Measurements from ENCODE around the gene CCR4. TPM values are rescaled to one million over a fixed set of nuclear protein-coding genes. Genes with fewer than 3 reads are reported as not detected.

The CCR4 gene
- total and polyA plus RNA-seq, 2 of the 13 experiments (the other 11 are each of a cell fraction or from before 2014, with no cell fraction given): 0.04 to 0.05 TPM

- TF ChIP-seq, protein P1, sequence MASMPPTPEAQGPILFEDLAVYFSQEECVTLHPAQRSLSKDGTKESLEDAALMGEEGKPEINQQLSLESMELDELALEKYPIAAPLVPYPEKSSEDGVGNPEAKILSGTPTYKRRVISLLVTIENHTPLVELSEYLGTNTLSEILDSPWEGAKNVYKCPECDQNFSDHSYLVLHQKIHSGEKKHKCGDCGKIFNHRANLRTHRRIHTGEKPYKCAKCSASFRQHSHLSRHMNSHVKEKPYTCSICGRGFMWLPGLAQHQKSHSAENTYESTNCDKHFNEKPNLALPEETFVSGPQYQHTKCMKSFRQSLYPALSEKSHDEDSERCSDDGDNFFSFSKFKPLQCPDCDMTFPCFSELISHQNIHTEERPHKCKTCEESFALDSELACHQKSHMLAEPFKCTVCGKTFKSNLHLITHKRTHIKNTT (CRISPR knock-in tag; IDR thresholded peaks at IDR 0.05): no peak
- TF ChIP-seq SRY (CRISPR knock-in tag; IDR thresholded peaks at IDR 0.05): no peak
These were observed 45.3 kb downstream of the CCR4 start (continued) for GRCh38 chr3:32996755-32997091.

GRCh38 chr3:32998631-32999451 lies 47.4 kb downstream of the CCR4 start:
- no peak overlapping the region for H2AFZ ChIP-seq (ENCODE audit: low read length)
- H3K27me3 ChIP-seq (ENCODE audit: control insufficient read depth in 1 of 2, insufficient read depth in 2 of 2, low read length in 2 of 2): no peaks in the 10 kb centered on the region
- intact Hi-C loops (cut with micrococcal nuclease; ENCODE audit: unreplicated experiment) (no loop called here), in situ Hi-C loops (cut with HindIII; ENCODE audit: extremely low pct_ligation_motif_present, low pct_unique_long_range_greater_than_20kb) (no loop called here)
- H3K27ac ChIP-seq (ENCODE audit: extremely low read length, insufficient read depth, low read length): no peak overlapping the region
- H3K9ac ChIP-seq (ENCODE audit: insufficient read depth, low read depth, low read length): no peak overlapping the region
- H3K4me3 ChIP-seq (replicated peaks in 1 of 3; ENCODE audit: insufficient read depth in 1 of 3, low read depth in 2 of 3, low read length in 3 of 3): no peak overlapping the region
- BruUV-seq (replicated peaks): no TSS peak
- ChIA-PET CTCF (ENCODE audit: low intra/inter-chr PET ratio, low total read pairs) (no interaction called here), POLR2A (no interaction called here)
- ATAC-seq: no peak
- no peak overlapping the region for H3K4me2 ChIP-seq (ENCODE audit: low read depth, low read length)
- H3K36me3 ChIP-seq (replicated peaks in 1 of 2; ENCODE audit: control insufficient read depth in 1 of 2, insufficient read depth in 2 of 2, low read length in 2 of 2): 0 out of 5 replicates have a peak, but pooled peaks cover 0 to 3% of the 10 kb centered on the region in 2 experiments
- TF ChIP-seq AFF4 (CRISPR knock-in tag; IDR thresholded peaks at IDR 0.05) (no peak), MAF1 (CRISPR knock-in tag; IDR thresholded peaks at IDR 0.05; ENCODE audit: borderline replicate concordance) (no peak), ZNF598 (CRISPR knock-in tag; IDR thresholded peaks at IDR 0.05; ENCODE audit: borderline replicate concordance) (no peak), ZNF749 (CRISPR knock-in tag; IDR thresholded peaks at IDR 0.05; ENCODE audit: borderline replicate concordance) (no peak), LCORL (IDR thresholded peaks at IDR 0.05) (no peak), LCORL (CRISPR knock-in tag; IDR thresholded peaks at IDR 0.05) (no peak), PHB2 (IDR thresholded peaks at IDR 0.05; ENCODE audit: partially characterized antibody) (no peak)
- TF ChIP-seq, protein P2, sequence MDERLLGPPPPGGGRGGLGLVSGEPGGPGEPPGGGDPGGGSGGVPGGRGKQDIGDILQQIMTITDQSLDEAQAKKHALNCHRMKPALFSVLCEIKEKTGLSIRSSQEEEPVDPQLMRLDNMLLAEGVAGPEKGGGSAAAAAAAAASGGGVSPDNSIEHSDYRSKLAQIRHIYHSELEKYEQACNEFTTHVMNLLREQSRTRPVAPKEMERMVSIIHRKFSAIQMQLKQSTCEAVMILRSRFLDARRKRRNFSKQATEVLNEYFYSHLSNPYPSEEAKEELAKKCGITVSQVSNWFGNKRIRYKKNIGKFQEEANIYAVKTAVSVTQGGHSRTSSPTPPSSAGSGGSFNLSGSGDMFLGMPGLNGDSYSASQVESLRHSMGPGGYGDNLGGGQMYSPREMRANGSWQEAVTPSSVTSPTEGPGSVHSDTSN (CRISPR knock-in tag; IDR thresholded peaks at IDR 0.05): no peak
- no peak for FAIRE-seq
- H3K79me2 ChIP-seq (ENCODE audit: insufficient read depth, low read length): no peaks in the 10 kb centered on the region
- DNase-seq (ENCODE audit: low spot score): no peak
- no peaks in the 10 kb centered on the region for H4K20me1 ChIP-seq (ENCODE audit: insufficient read depth, low read length)
- peaks cover 17% of the 10 kb centered on the region for H3K4me1 ChIP-seq (ENCODE audit: insufficient read depth, low read length)
- 95% methylated on average over 10 of the region's 10 CpGs for WGBS (ENCODE audit: low lambda C conversion rate)
- no peaks in the 10 kb centered on the region for H3K9me3 ChIP-seq (ENCODE audit: low read length)

Data from HepG2 (cell line).